NCI-H2227 (cell line): ENCODE measurements around the gene AFG1L.
"Not testable (repeated sequence)": the region's sequence is repeated elsewhere in the genome, so short reads cannot be mapped to it uniquely, and the experiment has no call there.

ENCODE experiments used
- DNase-seq: peaks from one replicate; lab custom pipeline; 2025; ENCODE audit not compliant: unreplicated experiment; lab: John Stamatoyannopoulos, UW

AFG1L gene

DNA sequence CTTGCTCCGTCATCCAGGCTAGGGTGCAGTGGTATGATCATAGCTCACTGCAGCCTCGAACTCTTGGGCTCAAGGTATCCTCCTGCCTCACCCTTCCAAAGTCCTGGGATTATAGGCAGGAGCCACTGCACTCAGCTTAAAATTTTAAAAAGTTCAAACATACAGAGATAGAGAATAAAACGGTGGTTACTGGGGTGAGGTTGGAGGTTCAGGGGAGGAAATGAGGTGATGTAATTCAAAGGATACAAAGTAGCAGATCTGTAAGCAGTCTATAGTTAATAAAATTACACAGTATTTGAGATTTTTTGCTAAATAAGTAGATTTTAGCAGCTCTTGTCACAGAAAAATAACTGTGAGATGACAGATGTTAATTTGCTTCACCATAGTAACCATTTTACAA, 7.5 kb upstream of the AFG1L start:
- DNase-seq = no peak

DNA sequence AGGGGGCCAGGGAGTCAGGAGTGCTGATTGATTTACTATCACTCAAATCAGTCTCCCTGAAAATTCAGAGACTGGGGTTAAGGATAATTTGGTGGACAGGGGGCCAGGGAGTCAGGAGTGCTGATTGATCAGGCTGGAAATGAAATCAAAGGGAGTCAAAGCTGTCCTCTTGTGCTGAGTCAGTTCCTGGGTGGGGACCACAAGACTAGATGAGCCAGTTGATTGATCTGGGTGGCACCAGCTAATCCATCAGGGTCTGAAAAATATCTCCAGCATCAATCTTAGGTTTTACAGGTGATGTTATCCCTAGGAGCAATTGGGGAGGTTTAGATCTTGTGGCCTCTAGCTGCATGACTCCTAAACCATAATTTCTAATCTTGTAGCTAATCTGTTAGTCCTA, 6.1 kb upstream of the AFG1L start:
- DNase-seq = no peak

DNA sequence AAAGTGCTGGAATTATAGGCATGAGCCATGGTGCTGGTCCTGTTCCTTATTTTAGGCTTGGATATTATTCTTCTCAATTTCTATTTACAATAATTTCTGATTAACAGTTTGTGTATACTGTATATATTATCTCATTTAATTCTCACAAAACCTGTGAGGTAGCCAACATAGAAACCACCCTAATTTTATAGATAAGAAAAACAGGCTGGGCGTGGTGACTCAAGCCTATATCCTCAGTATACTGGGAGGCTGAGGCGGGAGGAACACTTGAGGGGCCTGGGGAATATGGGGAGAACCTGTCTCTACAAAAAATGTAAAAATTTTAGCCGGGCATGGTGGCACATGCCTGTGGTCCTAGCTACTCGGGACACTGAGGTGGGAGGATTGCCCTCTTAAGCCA, 3.8 kb upstream of the AFG1L start:
- DNase-seq = no peak

DNA sequence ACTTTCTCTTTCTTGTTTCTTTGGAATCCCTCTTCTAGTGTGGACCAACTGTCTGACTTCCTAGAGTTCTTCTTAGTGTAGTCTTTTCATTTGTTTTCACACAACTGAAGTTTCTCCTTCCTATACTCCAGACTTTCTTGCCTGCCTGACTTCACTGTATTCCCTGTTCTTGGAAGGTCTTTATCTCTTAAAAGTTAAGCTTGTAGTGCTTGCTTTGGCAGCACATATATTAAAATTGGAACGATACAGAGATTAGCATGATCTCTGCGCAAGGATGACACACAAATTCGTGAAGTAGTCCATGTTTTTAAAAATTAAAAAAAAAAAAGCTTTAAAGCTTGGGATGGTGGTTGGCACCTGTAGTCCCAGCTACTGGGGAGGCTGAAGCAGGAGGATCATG, 2.3 kb upstream of the AFG1L start:
- not testable (repeated sequence) for DNase-seq

DNA sequence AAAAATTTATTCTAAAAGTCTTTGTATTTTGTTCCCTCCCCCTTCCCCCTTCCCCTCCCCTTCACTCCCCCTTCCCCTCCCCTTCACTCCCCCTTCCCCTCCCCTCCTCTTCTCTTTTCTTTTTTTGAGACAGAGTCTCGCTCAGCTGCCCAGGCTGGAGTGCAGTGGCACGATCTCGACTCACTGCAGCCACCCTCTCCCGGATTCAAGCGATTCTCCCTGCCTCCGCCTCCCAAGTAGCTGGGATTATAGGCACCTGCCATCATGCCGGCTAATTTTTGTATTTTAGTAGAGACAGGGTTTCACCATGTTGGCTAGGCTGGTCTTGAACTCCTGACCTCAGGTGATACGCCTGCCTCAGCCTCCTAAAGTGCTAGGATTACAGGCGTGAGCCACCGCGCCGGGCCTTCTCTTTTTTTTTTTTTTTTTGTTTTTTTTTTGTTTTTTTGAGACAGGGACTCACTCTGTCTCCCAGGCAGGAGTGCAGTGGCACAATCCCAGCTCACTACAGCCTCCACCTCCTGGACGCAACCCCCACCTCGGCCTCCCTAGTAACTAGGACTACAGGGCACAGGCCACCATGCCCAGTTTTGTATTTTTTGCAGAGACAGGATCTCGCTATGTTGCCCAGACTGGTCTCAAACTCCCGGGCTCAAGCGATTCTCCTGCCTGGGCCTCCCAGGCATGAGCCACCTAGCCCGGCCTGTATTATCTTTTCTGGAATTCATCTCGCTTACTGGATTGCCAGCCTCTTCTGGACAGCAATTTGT, 1.1 kb upstream of the AFG1L start:
- no peak for DNase-seq

DNA sequence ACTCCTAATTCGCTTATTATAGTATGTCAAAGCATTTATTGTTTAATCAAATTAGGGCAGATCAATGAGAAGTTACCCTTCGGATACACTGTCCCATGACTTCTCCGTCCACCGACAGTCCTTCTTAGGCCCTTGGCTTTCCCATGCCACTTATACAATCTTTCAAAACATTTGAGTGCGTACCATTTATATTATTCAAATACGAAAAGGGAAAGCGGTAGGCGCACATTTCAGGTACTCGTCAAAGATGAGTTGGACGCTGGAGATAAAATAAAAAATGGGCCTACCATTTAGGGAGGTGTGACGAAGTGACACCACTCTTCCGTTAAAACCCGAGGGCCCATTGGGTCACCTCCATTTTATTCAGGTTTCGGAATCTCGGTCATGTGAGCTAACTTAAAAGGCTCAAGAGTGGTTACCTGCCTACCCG, 542 bp upstream of the AFG1L start:
- no peak for DNase-seq

DNA sequence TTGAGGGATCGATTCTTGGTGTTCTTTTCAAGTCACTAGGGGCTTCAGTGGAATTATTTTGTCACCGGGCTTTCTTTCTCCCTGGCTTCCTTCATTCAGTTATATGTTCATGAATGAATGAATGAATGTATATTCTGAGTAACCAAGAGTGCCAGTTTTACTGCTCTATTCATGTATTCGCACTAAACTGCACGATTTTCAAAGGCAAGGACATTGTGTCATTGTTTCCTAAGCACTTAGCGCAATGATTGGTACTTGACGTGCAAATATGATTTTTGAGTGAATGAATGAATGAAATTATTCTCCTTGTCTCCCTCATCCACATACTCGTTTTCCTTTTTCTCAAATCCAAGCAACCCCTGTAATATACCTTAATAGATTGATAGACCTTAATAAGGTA, 822 bp downstream of the AFG1L start:
- peak; percentile 8 for DNase-seq

DNA sequence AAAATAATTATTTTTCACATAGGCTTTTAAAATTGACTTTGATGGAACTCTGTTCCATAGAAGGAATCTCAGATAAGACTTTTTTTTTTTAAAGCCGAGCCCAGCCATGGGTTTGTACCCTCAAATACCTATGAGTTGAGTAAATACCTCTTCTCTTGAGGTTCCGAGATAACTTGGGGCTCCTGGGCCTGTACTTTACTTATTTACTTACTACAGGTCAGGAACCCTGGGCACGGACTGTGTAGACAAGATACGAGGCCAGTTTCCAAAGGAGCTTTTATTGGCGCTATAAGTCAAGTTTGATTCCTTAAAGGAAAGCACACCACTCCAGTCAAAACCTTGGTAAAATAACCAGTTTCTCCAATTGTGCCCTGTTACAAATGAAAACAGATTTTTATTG, 7.5 kb downstream of the AFG1L start:
- no peak for DNase-seq

DNA sequence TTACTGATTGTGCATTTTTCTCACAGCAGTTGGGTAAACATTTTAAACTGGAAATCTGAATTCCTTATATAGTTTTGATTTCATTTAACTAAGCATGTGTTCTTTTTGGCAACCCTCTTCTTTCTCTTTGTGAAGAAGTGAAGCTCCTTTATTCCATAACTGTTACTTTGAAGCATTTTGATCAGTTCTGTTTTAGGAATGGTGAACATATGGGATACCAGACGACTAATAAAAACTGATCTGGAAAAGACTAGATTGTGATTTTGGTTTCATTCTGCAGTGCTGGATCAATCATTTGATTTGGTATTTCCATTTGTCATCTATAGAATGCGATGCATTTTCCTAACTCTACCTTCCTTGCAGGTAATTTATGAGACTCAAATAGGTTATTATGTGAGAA, 9.8 kb downstream of the AFG1L start:
- DNase-seq = no peak

DNA sequence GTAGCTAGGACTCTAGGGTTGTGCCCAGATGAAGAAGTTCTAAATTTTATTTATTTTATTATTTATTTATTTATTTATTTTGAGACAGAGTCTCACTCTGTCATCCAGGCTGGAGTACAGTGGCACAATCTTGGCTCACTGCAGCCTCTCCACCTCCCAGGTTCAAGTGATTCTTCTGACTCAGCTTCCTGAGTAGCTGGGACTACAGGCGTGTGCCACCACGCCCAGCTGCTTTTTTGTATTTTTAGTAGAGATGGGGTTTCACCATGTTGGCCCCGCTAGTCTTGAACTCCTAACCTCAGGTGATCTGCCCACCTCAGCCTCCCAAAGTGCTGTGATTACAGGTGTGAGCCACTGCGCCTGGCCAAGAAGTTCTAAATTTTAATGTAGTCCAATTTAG, 13.8 kb downstream of the AFG1L start:
- not testable (repeated sequence) for DNase-seq

DNA sequence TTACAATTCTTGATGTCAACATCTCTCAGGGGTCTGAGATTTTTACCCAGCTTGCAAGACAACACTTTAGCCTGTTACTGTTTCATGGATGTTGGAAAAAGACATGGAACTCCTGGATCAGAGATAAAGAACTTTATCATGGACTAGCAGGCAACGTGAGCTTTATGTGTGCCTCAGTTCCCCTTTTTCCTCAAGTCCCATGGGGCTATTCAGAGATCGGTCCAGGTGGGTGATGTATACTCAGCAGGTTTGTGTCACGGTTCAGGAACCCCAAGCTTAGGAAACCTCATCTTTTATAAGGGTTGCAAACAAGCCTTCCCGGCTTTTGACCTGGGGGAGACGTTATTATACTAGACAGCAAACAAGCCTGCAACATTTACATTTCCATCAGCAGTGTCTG, 15.0 kb downstream of the AFG1L start:
- no peak for DNase-seq

DNA sequence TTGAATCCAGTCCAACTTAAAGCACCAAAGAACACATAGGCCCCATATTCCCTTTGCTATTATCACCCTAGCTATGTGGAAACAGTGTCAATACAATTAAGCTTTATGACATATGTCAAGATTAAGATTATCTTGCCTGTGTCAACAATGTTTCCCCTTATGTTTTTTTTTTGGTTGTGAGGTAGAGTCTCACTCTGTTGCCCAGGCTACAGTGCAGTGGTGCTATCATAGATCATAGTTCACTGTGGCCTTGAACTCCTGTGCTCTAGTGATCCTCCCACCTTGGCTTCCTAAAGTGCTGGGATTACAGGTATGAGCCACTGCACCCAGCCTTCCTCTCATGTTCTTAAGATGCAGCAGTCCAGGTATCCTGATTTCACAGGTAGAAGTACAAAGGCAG, 17.8 kb downstream of the AFG1L start:
- no peak for DNase-seq

DNA sequence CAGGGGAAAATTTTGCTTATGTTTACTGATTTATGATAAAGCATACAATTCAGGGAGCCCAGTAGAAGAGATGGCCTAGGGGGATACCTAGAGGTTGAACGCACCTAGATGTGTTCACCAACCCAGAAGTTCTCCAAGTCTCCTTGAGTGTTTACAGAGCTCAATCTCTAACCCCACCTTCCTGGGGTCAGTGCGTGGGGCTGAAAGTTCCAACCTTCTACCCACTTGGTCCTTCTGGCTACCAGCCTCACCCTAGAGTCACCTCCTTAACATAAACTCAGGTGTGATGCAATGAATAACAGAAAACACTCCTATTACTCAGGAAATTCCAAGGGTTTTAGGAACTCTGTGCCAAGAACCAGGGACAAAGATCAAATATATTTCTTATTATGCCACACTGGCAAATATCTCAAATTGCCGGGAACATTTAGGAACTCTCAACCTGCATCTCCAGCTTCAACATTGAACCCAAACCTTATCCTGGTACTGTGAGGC, 26.4 kb downstream of the AFG1L start:
- no peak for DNase-seq

DNA sequence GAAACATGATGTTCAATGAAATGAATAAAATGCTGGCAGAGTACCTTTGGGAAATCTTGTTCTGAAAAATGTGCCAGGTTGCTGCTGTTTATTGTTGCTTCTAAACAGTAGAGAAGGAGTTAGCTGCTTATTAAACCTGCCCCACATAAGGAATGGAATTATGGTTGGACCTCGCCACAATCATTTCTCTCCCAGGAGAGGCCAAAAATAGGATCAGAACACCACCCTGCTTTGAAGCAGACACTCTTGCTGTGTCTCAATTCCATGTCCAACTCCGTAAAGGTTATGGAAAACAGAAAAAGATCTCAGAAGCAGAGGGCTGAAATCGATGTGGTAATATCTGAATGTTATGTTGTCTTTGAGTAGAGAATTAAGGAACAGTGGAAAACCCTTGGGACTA, 27.9 kb downstream of the AFG1L start:
- no peak for DNase-seq

DNA sequence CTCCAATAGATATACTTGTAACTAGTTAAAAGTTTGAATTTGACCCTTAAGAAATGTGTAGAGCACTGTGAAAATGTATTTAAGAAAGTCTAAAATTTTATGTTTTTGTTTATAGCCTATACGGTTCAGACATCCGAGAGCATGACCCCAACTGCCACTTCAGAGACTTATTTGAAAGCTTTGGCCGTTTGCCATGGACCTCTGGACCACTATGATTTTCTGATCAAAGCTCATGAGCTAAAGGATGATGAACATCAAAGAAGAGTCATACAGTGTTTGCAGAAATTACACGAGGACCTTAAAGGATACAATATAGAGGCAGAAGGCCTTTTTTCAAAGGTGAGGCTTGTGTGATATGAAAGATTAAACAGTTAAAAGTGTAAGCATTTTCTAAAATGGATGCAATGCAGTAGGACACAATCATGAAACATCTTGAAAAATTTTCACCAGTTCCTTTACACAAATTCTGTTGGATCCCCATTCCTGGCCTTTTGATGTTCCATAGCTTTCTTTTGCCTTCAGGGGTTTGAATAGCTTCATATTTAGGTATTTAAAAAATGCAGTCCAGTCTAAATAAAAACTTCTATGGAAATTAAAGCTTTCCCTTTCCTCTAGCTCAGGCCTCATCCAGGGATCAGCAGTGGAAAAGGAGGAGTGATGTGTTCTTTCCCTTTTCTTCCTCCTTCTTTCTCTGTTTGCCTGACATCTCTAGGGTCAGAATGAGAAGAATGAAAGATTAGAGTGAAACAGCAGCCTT, 29.0 kb downstream of the AFG1L start:
- no peak for DNase-seq

DNA sequence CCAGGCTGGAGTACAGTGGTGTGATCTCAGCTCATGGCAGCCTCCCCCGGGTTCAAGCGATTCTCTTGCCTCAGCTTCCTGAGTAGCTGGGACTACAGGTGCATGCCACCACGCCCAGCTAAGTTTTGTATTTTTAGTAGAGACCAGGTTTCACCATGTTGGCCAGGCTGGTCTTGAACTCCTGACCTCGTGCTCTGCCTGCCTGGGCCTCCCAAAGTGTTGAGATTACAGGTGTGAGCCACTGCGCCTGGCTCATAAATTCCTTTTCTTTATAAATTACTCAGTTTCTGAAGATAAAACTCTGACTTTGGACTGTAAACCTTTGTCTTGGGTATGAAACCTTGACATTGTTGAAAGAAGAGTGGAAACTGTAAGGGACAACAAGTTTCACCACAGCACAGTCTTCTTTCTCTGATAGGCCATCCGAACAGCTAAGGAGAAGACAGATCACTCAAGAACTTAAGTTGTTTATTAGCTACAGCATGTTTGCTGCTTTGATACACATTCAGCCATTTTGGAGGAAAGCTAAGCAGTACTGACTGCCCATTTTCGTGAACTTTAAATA, 35.4 kb downstream of the AFG1L start:
- DNase-seq = not testable (repeated sequence)

DNA sequence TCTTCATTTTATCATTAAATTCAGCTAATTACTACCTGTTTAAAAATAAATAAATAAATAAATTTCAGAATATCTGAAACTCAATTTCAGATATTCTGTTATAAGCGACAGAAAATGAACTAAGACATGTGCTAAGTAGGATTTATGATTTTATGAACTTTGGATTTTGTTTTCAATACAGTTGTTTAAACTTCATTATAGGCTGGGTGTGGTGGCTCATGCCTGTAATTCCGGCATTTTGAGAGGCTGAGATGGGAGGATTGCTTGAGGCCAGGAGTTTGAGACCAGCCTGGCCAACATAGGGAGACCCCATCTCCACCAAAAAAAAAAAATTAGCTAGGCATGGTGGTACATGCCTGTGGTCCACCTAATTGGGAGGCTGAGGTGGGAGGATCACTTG, 36.0 kb downstream of the AFG1L start:
- no peak for DNase-seq

DNA sequence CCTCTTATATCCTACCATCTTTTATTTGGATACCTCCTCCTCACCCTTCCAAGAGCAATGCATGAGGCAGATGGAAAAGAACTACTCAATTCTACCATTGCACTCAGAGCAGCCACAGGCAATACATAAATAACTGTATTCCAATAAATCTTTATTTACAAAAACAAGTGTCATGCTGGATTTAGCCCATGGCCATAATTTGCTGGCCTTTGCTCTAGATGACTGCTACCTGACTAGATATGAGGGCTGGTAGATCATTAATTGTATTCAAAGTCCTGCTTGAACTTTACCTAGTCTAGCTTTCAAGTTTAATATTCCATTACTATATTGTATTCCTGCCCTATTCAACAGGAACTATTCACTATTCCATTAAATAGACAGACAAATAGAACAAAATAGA, 37.1 kb downstream of the AFG1L start:
- DNase-seq = no peak

DNA sequence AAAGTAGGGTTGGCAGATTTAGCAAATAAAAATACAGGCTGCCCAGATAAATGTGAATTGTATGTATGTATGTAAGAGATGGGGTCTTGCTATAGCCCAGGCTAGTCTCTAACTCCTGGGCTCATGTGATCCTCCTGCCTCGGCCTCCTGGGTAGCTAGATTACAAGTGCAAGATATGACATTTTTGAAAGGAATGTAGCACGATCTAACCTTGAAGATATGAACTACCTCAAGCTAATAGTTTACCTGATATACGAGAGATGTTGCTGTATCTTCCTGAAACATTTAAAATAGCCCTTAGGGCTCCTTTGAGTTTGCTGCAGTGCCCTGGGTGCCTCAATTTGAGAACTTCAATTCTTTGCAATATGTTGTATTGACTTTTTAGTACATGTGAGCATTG, 42.1 kb downstream of the AFG1L start:
- no peak for DNase-seq

DNA sequence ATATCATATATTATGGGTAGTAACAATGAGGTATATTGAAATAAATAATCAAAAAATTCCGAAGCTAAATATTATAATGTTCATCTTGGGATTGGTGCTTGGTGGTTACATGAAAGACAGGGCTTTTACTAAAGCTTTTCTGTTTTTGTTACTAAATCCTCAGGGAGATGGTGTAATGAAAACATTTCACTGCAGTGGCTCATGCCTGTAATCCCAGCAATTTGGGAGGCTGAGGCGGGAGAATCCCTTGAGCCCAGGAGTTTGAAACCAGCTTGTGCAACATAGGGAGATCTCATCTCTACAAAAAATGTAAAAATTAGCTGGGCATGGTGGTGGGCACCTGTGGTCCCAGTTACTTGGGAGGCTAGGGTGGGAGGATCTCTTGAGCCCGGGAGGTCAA, 42.9 kb downstream of the AFG1L start:
- no peak for DNase-seq

DNA sequence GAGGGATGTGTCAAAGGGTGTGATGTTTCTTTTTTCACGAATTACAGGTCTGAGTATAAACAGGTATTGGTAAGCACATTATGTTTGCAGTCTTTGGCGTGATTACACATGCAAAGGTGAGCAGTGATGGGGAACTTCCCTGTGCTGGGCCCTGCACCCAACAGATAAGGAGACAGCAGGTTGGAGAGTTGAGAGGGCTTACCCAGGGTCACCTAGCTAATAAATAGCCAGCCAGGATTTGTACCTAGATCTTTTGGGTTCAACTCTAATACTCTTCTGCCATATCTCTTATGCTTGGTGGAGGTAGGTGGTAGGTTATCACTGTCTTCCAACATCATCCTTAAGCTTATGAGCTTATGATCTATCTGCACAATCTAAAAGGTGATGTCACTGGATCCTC, 46.5 kb downstream of the AFG1L start:
- DNase-seq = no peak

DNA sequence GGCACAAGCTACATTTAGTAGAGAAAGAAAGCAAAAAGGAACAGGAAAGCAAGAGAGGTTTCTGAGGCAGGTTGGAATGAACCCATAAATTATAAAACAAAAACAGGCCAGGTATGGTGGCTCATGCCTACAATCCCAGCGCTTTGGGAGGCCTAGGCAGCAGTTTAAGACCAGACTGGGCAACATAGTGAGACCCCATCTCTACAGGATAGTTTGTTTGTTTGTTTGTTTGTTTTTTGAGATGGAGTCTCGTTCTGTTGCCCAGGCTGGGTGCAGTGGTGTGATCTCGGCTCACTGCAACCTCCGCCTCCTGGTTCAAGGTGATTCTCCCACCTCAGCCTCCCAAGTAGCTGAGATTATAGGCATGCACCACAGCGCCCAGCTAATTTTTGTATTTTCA, 49.0 kb downstream of the AFG1L start:
- DNase-seq = no peak
